ENCODE data around the gene SLC6A18. TPM values are rescaled to one million over a fixed set of nuclear protein-coding genes. Genes with fewer than 3 reads are reported as not detected.

The SLC6A18 gene
- total RNA-seq, 1 experiment from 2014 or later = not detected

DNA sequence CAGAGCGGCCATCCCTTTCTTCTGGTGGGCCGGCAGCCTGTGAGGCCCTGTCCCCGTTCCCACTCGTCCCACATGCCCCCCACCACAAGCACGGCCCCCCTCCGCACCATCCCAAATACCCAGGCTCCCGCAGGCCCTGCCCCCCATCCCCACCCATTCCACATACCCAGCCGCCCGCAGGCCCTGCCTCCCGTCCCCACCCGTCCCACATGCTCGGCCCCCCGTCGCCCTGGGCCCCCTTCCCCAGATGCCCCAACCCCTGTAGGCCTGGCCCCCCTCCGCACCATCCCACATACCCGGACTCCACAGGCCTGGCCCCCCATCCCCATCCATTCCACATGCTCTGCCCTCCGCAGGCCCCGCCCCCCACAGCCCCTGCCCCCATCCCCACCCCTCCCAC lies 12.3 kb upstream of the SLC6A18 start:
- Mint-ChIP-seq H3K27ac (ENCODE audit: unreplicated experiment) (no peak overlapping the region), H3K27me3 (ENCODE audit: unreplicated experiment) (peaks cover 30% of the 10 kb centered on the region), H3K36me3 (ENCODE audit: insufficient read depth, unreplicated experiment) (no peaks in the 10 kb centered on the region), H3K4me3 (ENCODE audit: low read depth, unreplicated experiment) (no peak overlapping the region), H3K4me1 (ENCODE audit: low read depth, unreplicated experiment) (no peaks in the 10 kb centered on the region), H3K9me3 (ENCODE audit: low read depth, unreplicated experiment) (no peaks in the 10 kb centered on the region)
- intact Hi-C loops (cut with micrococcal nuclease; ENCODE audit: unreplicated experiment) = no loop called here
- no peak for DNase-seq
- CTCF ChIA-PET = no interaction called here
- no TSS peak for BruUV-seq (replicated peaks)
- TF ChIP-seq, protein P1, sequence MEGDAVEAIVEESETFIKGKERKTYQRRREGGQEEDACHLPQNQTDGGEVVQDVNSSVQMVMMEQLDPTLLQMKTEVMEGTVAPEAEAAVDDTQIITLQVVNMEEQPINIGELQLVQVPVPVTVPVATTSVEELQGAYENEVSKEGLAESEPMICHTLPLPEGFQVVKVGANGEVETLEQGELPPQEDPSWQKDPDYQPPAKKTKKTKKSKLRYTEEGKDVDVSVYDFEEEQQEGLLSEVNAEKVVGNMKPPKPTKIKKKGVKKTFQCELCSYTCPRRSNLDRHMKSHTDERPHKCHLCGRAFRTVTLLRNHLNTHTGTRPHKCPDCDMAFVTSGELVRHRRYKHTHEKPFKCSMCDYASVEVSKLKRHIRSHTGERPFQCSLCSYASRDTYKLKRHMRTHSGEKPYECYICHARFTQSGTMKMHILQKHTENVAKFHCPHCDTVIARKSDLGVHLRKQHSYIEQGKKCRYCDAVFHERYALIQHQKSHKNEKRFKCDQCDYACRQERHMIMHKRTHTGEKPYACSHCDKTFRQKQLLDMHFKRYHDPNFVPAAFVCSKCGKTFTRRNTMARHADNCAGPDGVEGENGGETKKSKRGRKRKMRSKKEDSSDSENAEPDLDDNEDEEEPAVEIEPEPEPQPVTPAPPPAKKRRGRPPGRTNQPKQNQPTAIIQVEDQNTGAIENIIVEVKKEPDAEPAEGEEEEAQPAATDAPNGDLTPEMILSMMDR (IDR thresholded peaks at IDR 0.05; ENCODE audit: unreplicated experiment) = no peak

DNA sequence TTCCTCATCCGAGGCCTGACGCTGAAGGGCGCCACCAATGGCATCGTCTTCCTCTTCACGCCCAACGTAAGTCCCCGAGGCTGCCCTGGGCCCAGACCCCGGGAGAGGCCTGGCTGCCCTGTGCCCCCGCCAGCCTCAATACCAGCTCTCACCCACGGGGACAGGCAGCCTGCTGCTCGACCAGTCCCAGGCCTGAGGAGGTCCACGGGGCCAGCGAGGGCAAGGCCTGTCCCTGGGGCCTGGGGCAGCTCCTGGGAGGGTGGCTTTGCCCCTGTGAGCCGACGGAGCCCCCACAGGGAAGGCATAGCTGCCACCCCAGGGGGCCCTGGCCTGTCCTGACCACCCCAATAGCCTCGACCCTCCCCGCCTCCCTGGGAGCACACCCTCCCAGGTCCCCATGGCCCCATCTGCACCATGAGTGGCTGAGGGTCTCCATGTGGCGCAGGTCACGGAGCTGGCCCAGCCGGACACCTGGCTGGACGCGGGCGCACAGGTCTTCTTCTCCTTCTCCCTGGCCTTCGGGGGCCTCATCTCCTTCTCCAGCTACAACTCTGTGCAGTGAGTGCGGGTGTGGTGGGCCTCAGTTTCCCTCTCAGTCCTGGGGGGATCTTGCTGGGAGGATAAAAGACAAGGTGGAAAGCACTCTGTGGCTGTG lies 11.5 kb upstream of the SLC6A18 start:
- H3K27me3 Mint-ChIP-seq (ENCODE audit: unreplicated experiment) = peaks cover 31% of the 10 kb centered on the region
- intact Hi-C loops (cut with micrococcal nuclease; ENCODE audit: unreplicated experiment) = no loop called here
- TF ChIP-seq, protein P1 (IDR thresholded peaks at IDR 0.05; ENCODE audit: unreplicated experiment) = no peak
- no peak overlapping the region for H3K4me3 Mint-ChIP-seq (ENCODE audit: low read depth, unreplicated experiment)
- no peaks in the 10 kb centered on the region for H3K9me3 Mint-ChIP-seq (ENCODE audit: low read depth, unreplicated experiment)
- H3K4me1 Mint-ChIP-seq (ENCODE audit: low read depth, unreplicated experiment) = no peaks in the 10 kb centered on the region
- CTCF ChIA-PET = no interaction called here
- no peak for DNase-seq
- H3K36me3 Mint-ChIP-seq (ENCODE audit: insufficient read depth, unreplicated experiment) = no peaks in the 10 kb centered on the region
- no TSS peak for BruUV-seq (replicated peaks)
- H3K27ac Mint-ChIP-seq (ENCODE audit: unreplicated experiment) = no peak overlapping the region

DNA sequence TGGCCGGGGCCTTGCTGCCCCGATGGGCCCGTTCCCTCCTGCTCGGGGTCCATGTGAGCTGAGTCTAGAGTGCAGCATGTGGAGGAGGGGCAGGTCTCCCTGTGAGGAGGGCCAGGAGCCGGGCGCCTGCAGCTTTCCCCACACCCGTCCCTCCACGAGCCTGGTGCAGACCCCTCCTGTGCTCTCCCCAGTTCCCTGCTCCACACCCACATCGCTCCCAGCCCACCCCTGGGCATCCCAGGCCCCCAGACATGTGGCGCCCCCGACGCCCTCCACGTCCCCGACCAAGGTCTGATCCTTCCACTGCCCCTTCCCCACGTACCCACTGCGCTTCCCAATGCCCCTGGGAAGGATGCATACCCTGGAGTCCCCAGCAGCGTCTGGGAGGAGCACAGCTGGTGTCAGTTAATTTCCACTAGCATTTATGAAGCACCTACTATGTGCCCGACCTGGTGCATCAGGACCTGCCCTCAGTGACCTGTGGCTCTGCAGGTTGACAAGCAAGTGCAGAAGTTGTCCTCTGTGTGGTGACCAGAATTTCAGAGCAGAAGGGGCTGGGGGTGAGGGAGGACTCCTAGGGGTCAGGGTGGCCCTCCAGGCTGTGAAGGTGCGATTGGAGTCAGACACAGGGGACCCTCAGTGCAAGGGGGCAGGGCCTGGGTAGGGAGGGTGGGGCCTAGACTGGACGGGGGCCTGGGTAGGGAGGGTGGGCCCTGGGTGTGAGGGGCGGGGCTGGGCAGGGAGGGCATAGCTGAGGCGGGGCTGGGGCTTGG lies 10.8 kb upstream of the SLC6A18 start:
- CTCF ChIA-PET = no interaction called here
- TF ChIP-seq, protein P1 (IDR thresholded peaks at IDR 0.05; ENCODE audit: unreplicated experiment) = no peak
- Mint-ChIP-seq H3K4me3 (ENCODE audit: low read depth, unreplicated experiment) (no peak overlapping the region), H3K9me3 (ENCODE audit: low read depth, unreplicated experiment) (no peaks in the 10 kb centered on the region), H3K27me3 (ENCODE audit: unreplicated experiment) (peaks cover 31% of the 10 kb centered on the region), H3K4me1 (ENCODE audit: low read depth, unreplicated experiment) (no peaks in the 10 kb centered on the region), H3K36me3 (ENCODE audit: insufficient read depth, unreplicated experiment) (no peaks in the 10 kb centered on the region), H3K27ac (ENCODE audit: unreplicated experiment) (no peak overlapping the region)
- BruUV-seq (replicated peaks) = no TSS peak
- intact Hi-C loops (cut with micrococcal nuclease; ENCODE audit: unreplicated experiment) = no loop called here
- DNase-seq = no peak

DNA sequence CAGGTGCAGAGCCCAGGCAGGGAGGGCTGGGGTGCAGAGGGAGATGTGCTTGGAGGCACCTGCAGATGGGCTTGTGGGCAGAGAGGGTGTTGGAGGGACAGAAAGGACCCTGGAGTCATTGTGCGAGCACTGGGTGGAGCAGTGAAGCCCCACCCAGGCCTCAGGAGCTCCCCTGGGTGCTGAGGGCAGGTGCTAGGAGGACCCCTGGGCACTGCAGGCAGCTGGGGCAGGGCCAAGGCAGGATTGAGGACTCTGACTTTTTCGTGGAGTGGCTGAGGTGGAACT lies 10.3 kb upstream of the SLC6A18 start:
- BruUV-seq (replicated peaks) = no TSS peak
- Mint-ChIP-seq H3K4me1 (ENCODE audit: low read depth, unreplicated experiment) (no peaks in the 10 kb centered on the region), H3K27ac (ENCODE audit: unreplicated experiment) (no peak overlapping the region), H3K9me3 (ENCODE audit: low read depth, unreplicated experiment) (no peaks in the 10 kb centered on the region), H3K27me3 (ENCODE audit: unreplicated experiment) (peaks cover 31% of the 10 kb centered on the region), H3K36me3 (ENCODE audit: insufficient read depth, unreplicated experiment) (no peaks in the 10 kb centered on the region), H3K4me3 (ENCODE audit: low read depth, unreplicated experiment) (no peak overlapping the region)
- intact Hi-C loops (cut with micrococcal nuclease; ENCODE audit: unreplicated experiment) = no loop called here
- DNase-seq = no peak
- TF ChIP-seq, protein P1 (IDR thresholded peaks at IDR 0.05; ENCODE audit: unreplicated experiment) = no peak
- CTCF ChIA-PET = no interaction called here
